Colonic mucosa (tissue), 4 donors: ENCODE measurements around the gene PTPRJ. TPM values are rescaled to one million over a fixed set of nuclear protein-coding genes. Genes with fewer than 3 reads are reported as not detected.

Source experiments
- DNase-seq: peaks from one replicate; pipeline ENCODE4 v3.0.0-alpha.2; 2020
- H3K27ac ChIP-seq: fragments of 200-600 bp; one replicate; pipeline ENCODE4 v1.8.0; 2021
- H3K27me3 ChIP-seq: fragments of 200-600 bp; one replicate; pipeline ENCODE4 v1.8.0; 2021
- H3K36me3 ChIP-seq: fragments of 200-600 bp; one replicate; pipeline ENCODE4 v1.8.0; 2021
- H3K4me1 ChIP-seq: fragments of 200-600 bp; one replicate; pipeline ENCODE4 v1.8.0; 2021; ENCODE audit warnings: mild to moderate bottlenecking
- H3K4me3 ChIP-seq: fragments of 200-600 bp; one replicate; pipeline ENCODE4 v1.8.0; 2021
- H3K9ac ChIP-seq, 2 donors: one replicate each; pipeline ENCODE4 v1.7.0; 2013; ENCODE audit warnings: control low read depth in 2 of 2, low read depth in 2 of 2, low read length in 2 of 2
- H3K9me3 ChIP-seq: fragments of 200-600 bp; one replicate; pipeline ENCODE4 v1.8.0; 2021
- CTCF ChIP-seq: fragments of 200-600 bp; IDR thresholded peaks from one replicate; pipeline ENCODE4 v1.8.0; 2022; ENCODE audit warnings: antibody characterized with exemption, mild to moderate bottlenecking
- intact Hi-C: fragments of 100-400 bp; cut with DNase I; formaldehyde crosslinking; loops from one replicate; pipeline ENCODE4 v1.14.1; 2022
- microRNA-seq: library from miRNA; unstranded; fragments of <30 nt; microRNA quantifications from one replicate; pipeline ENCODE4, GENCODE V29; 2019
- total RNA-seq, 2 donors: library from RNA; stranded (reverse); fragmentation: NEBNext Ultra II Directional in 1 of 2; extraction: Animal tissue kit (Norgen Biotek cat#: 25700) in 1 of 2; gene quantifications; one replicate each; pipeline ENCODE4 v1.2.1, GENCODE V29; 2021
- donor health status: healthy.
- donor health status: DM: no; HTN: no; CAD: no.
- donor health status: DM: no; HTN: no; CAD: no.

The PTPRJ gene
- total RNA-seq, 2 donors from 2014 or later: 37.5 to 45.7 TPM

- Histone ChIP-seq H3K36me3 (no peaks in the 10 kb centered on the region), H3K4me1 (no peaks in the 10 kb centered on the region), H3K27me3 (no peaks in the 10 kb centered on the region), H3K9me3 (no peaks in the 10 kb centered on the region), H3K27ac (no peak overlapping the region), H3K9ac (no peak overlapping the region), H3K4me3 (no peak overlapping the region)
- intact Hi-C loops: no loop called here
- no peak for DNase-seq
- TF ChIP-seq CTCF: no peak
These were observed 213.5 kb downstream of the PTPRJ start for GRCh38 chr11:48193876-48194275.

GRCh38 chr11:48207881-48208280 is 227.5 kb downstream of the PTPRJ start:
- Histone ChIP-seq H3K9me3 (no peaks in the 10 kb centered on the region), H3K27ac (no peak overlapping the region), H3K4me3 (no peak overlapping the region), H3K27me3 (no peaks in the 10 kb centered on the region), H3K36me3 (no peaks in the 10 kb centered on the region), H3K9ac (no peak overlapping the region), H3K4me1 (no peaks in the 10 kb centered on the region)
- intact Hi-C loops: no loop called here
- TF ChIP-seq CTCF: no peak
- DNase-seq: no peak

- H3K27ac ChIP-seq: no peak overlapping the region
- H3K4me3 ChIP-seq: no peak overlapping the region
- H3K36me3 ChIP-seq: no peaks in the 10 kb centered on the region
- intact Hi-C loops: no loop called here
- H3K4me1 ChIP-seq: no peaks in the 10 kb centered on the region
- no peaks in the 10 kb centered on the region for H3K27me3 ChIP-seq
- no peak overlapping the region for H3K9ac ChIP-seq
- TF ChIP-seq CTCF: no peak
- no peak for DNase-seq
- no peaks in the 10 kb centered on the region for H3K9me3 ChIP-seq
These were observed 229.7 kb downstream of the PTPRJ start for GRCh38 chr11:48210052-48210451.

GRCh38 chr11:48216510-48216909 is 236.2 kb downstream of the PTPRJ start, which contains the start of gene OR4B1:
OR4B1 (plus strand) TSS chr11:48216810; CDS start chr11:48216810, 0 bp downstream.
- Histone ChIP-seq H3K36me3 (no peaks in the 10 kb centered on the region), H3K9me3 (no peaks in the 10 kb centered on the region), H3K27me3 (no peaks in the 10 kb centered on the region), H3K4me3 (no peak within 1 kb of the TSS), H3K4me1 (no peaks in the 10 kb centered on the region), H3K27ac (no peak within 1 kb of the TSS), H3K9ac (no peak within 1 kb of the TSS)
- intact Hi-C loops: no loop called here
- TF ChIP-seq CTCF: no peak
- DNase-seq: no peak

Small RNA genes lying within 50 kb of the gene (microRNA-seq; reads per million reads assigned to microRNA genes)
- not detected for gene MIR3161

Other genes starting within 250 kb of the PTPRJ start
- gene FNBP4, start 213.2 kb upstream of the PTPRJ start, total RNA-seq: 10 to 100 TPM; 47.3 to 53.3 TPM
- 10 to 100 TPM; 22.7 to 35.4 TPM for gene NUP160, start 132.2 kb upstream of the PTPRJ start, total RNA-seq
- not detected for gene OR4B1, start 236.3 kb downstream of the PTPRJ start, total RNA-seq